ENCODE data around the gene SEPTIN8.

SEPTIN8 gene

GRCh38 chr5:132779961-132780360 is 2.9 kb upstream of the SEPTIN8 start:
- Mint-ChIP-seq H3K4me3 (no peak overlapping the region), H3K9me3 (no peaks in the 10 kb centered on the region), H3K27me3 (ENCODE audit: low read depth) (peaks cover 59% of the 10 kb centered on the region), H3K27ac (no peak overlapping the region), H3K4me1 (ENCODE audit: low read depth) (peaks cover 26% of the 10 kb centered on the region), H3K36me3 (ENCODE audit: low read depth) (no peaks in the 10 kb centered on the region)

GRCh38 chr5:132778856-132779255 is 1.8 kb upstream of the SEPTIN8 start:
- peaks cover 31% of the 10 kb centered on the region for H3K4me1 Mint-ChIP-seq (ENCODE audit: low read depth)
- H3K27me3 Mint-ChIP-seq (ENCODE audit: low read depth), result peaks cover 59% of the 10 kb centered on the region
- no peak overlapping the region for H3K27ac Mint-ChIP-seq
- peak overlapping the region; percentile 11 for H3K4me3 Mint-ChIP-seq
- H3K36me3 Mint-ChIP-seq (ENCODE audit: low read depth), result no peaks in the 10 kb centered on the region
- H3K9me3 Mint-ChIP-seq, result no peaks in the 10 kb centered on the region

GRCh38 chr5:132778129-132778528 is 1.1 kb upstream of the SEPTIN8 start:
- peak overlapping the region; percentile 81 for H3K4me3 Mint-ChIP-seq
- H3K36me3 Mint-ChIP-seq (ENCODE audit: low read depth), result no peaks in the 10 kb centered on the region
- H3K27me3 Mint-ChIP-seq (ENCODE audit: low read depth), result peaks cover 59% of the 10 kb centered on the region
- H3K9me3 Mint-ChIP-seq, result no peaks in the 10 kb centered on the region
- H3K4me1 Mint-ChIP-seq (ENCODE audit: low read depth), result peaks cover 31% of the 10 kb centered on the region
- peak overlapping the region; percentile 23 for H3K27ac Mint-ChIP-seq

GRCh38 chr5:132776938-132777208 is 166 bp downstream of the SEPTIN8 start:
- H3K36me3 Mint-ChIP-seq (ENCODE audit: low read depth), result no peaks in the 10 kb centered on the region
- no peaks in the 10 kb centered on the region for H3K9me3 Mint-ChIP-seq
- H3K4me3 Mint-ChIP-seq, result no peak overlapping the region
- H3K27ac Mint-ChIP-seq, result no peak overlapping the region
- peaks cover 50% of the 10 kb centered on the region for H3K27me3 Mint-ChIP-seq (ENCODE audit: low read depth)
- peaks cover 31% of the 10 kb centered on the region for H3K4me1 Mint-ChIP-seq (ENCODE audit: low read depth)

GRCh38 chr5:132776131-132776937 is 705 bp downstream of the SEPTIN8 start:
- Mint-ChIP-seq H3K9me3 (no peaks in the 10 kb centered on the region), H3K4me3 (peak overlapping the region; percentile 72), H3K27ac (peak overlapping the region; percentile 26), H3K27me3 (ENCODE audit: low read depth) (peaks cover 45% of the 10 kb centered on the region), H3K36me3 (ENCODE audit: low read depth) (no peaks in the 10 kb centered on the region), H3K4me1 (ENCODE audit: low read depth) (peaks cover 31% of the 10 kb centered on the region)

- peak overlapping the region; percentile 72 for H3K4me3 Mint-ChIP-seq
- peaks cover 38% of the 10 kb centered on the region for H3K27me3 Mint-ChIP-seq (ENCODE audit: low read depth)
- peaks cover 28% of the 10 kb centered on the region for H3K4me1 Mint-ChIP-seq (ENCODE audit: low read depth)
- H3K27ac Mint-ChIP-seq, result no peak overlapping the region
- H3K36me3 Mint-ChIP-seq (ENCODE audit: low read depth), result no peaks in the 10 kb centered on the region
- no peaks in the 10 kb centered on the region for H3K9me3 Mint-ChIP-seq
These were observed 1.5 kb downstream of the SEPTIN8 start for GRCh38 chr5:132775476-132775961.

- peaks cover 37% of the 10 kb centered on the region for H3K27me3 Mint-ChIP-seq (ENCODE audit: low read depth)
- peaks cover 25% of the 10 kb centered on the region for H3K4me1 Mint-ChIP-seq (ENCODE audit: low read depth)
- H3K4me3 Mint-ChIP-seq, result no peak overlapping the region
- H3K27ac Mint-ChIP-seq, result no peak overlapping the region
- H3K36me3 Mint-ChIP-seq (ENCODE audit: low read depth), result no peaks in the 10 kb centered on the region
- no peaks in the 10 kb centered on the region for H3K9me3 Mint-ChIP-seq
These were observed 2.1 kb downstream of the SEPTIN8 start for GRCh38 chr5:132774896-132775295.

- Mint-ChIP-seq H3K4me3 (no peak overlapping the region), H3K9me3 (no peaks in the 10 kb centered on the region), H3K27ac (no peak overlapping the region), H3K4me1 (ENCODE audit: low read depth) (peaks cover 21% of the 10 kb centered on the region), H3K36me3 (ENCODE audit: low read depth) (no peaks in the 10 kb centered on the region), H3K27me3 (ENCODE audit: low read depth) (peaks cover 32% of the 10 kb centered on the region)
These were observed 2.6 kb downstream of the SEPTIN8 start for GRCh38 chr5:132774406-132774805.

GRCh38 chr5:132773601-132774355 is 3.3 kb downstream of the SEPTIN8 start:
- Mint-ChIP-seq H3K36me3 (ENCODE audit: low read depth) (no peaks in the 10 kb centered on the region), H3K4me1 (ENCODE audit: low read depth) (peaks cover 21% of the 10 kb centered on the region), H3K9me3 (no peaks in the 10 kb centered on the region), H3K27ac (no peak overlapping the region), H3K4me3 (no peak overlapping the region), H3K27me3 (ENCODE audit: low read depth) (peaks cover 26% of the 10 kb centered on the region)

- peaks cover 19% of the 10 kb centered on the region for H3K27me3 Mint-ChIP-seq (ENCODE audit: low read depth)
- no peaks in the 10 kb centered on the region for H3K9me3 Mint-ChIP-seq
- no peaks in the 10 kb centered on the region for H3K36me3 Mint-ChIP-seq (ENCODE audit: low read depth)
- no peak overlapping the region for H3K4me3 Mint-ChIP-seq
- H3K4me1 Mint-ChIP-seq (ENCODE audit: low read depth), result peaks cover 19% of the 10 kb centered on the region
- no peak overlapping the region for H3K27ac Mint-ChIP-seq
These were observed 3.9 kb downstream of the SEPTIN8 start for GRCh38 chr5:132773114-132773513.

GRCh38 chr5:132772291-132773070 is 4.6 kb downstream of the SEPTIN8 start:
- H3K36me3 Mint-ChIP-seq (ENCODE audit: low read depth), result no peaks in the 10 kb centered on the region
- no peaks in the 10 kb centered on the region for H3K9me3 Mint-ChIP-seq
- no peak overlapping the region for H3K27ac Mint-ChIP-seq
- peaks cover 14% of the 10 kb centered on the region for H3K27me3 Mint-ChIP-seq (ENCODE audit: low read depth)
- no peak overlapping the region for H3K4me3 Mint-ChIP-seq
- peaks cover 18% of the 10 kb centered on the region for H3K4me1 Mint-ChIP-seq (ENCODE audit: low read depth)

- H3K27ac Mint-ChIP-seq, result no peak overlapping the region
- H3K27me3 Mint-ChIP-seq (ENCODE audit: low read depth), result peaks cover 14% of the 10 kb centered on the region
These were observed 5.5 kb downstream of the SEPTIN8 start for GRCh38 chr5:132771503-132771998.

GRCh38 chr5:132770476-132771159 is 6.4 kb downstream of the SEPTIN8 start:
- Mint-ChIP-seq H3K4me1 (ENCODE audit: low read depth) (peaks cover 19% of the 10 kb centered on the region), H3K9me3 (no peaks in the 10 kb centered on the region), H3K27me3 (ENCODE audit: low read depth) (peaks cover 9% of the 10 kb centered on the region), H3K36me3 (ENCODE audit: low read depth) (no peaks in the 10 kb centered on the region), H3K4me3 (no peak overlapping the region), H3K27ac (no peak overlapping the region)

More at GRCh38 chr5:132771503-132771998, 5.5 kb downstream of the SEPTIN8 start:
- Mint-ChIP-seq H3K4me1 (ENCODE audit: low read depth) (peaks cover 20% of the 10 kb centered on the region), H3K36me3 (ENCODE audit: low read depth) (no peaks in the 10 kb centered on the region), H3K9me3 (no peaks in the 10 kb centered on the region), H3K4me3 (no peak overlapping the region)

GRCh38 chr5:132768485-132768868 is 8.6 kb downstream of the SEPTIN8 start:
- Mint-ChIP-seq H3K4me3 (no peak overlapping the region), H3K4me1 (ENCODE audit: low read depth) (peaks cover 10% of the 10 kb centered on the region), H3K27ac (no peak overlapping the region), H3K36me3 (ENCODE audit: low read depth) (peaks cover 2% of the 10 kb centered on the region), H3K9me3 (no peaks in the 10 kb centered on the region), H3K27me3 (ENCODE audit: low read depth) (no peaks in the 10 kb centered on the region)
